ENCODE data around the gene CORT.

CORT gene

GRCh38 chr1:10479296-10479695, 29.5 kb downstream of the CORT start:
- no peak for DNase-seq

- DNase-seq: no peak
Measured at GRCh38 chr1:10480614-10481013, 30.8 kb downstream of the CORT start.

DNA sequence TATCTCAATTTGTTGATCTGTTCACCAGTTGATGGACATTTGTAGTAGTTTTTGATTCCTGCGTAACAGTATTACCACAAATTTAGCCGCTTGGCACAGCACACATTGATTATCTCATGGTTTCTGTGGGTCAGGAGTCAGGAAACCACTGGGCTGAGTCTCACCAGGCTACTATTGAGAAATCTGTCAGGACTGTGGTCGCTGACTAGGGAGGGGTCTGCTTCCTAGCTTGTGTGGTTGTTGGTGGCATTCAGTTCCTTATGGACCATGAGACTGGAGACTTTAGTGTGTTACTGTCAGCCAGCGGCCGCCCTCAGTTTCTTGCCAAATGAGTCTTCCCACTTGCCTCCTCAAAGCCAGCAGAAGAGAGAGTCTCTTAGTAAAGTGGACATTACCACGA, 34.7 kb downstream of the CORT start:
- no peak for DNase-seq

DNA sequence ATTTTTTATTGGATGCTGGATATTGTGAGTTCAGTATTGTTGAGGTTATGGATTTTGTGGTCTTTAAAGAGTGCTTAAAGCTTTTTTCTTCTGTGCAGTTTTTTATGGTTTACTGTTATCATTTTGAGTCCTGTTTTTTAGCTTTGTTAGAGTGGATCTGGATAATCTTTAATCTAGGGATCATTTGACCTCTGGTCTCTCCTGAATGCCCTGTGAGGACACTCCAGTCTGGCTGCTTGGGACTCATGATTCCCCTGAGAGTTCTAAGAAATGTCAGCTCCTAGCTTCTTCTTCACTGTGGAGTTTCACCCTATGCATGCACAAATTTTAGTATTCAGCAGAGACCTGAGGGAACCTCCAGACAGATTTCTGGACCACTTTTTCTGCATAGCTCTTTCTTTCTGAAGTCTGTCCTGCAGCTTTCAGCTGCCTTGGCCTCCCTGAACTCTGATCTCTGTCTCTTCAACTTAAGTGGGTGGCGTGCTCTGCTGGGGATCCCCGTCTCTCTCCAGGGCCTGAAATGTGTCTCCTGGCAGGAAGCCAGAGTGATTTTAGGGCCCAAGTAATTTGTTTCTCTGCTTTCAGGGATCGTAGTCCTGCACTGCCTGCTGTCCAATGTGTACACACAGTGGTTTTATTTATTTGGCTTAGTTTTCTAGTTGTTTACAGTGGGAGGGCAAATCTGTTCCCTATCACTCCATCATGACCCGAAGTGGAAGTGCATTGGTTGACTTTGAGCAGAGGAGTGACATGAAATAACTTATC, 39.6 kb downstream of the CORT start:
- DNase-seq: no peak

GRCh38 chr1:10490286-10490970, 40.6 kb downstream of the CORT start:
- DNase-seq: no peak

DNA sequence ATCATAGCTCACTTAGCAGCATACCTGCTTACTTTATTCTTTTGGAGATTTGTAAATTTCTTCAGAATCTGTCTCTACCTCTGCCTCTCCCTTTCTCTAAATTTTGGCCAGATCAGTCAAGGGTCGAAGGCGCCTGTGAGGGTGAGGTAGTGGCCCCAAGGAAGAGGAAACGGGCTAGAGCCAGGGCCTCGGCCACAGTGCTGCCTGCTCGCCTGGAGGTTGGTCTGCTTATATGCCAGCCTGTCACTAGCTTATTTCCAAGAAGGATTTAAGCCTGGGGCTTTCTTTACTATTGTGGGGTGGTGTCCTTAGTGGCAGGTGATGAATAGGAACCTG, 44.6 kb downstream of the CORT start:
- no peak for DNase-seq

GRCh38 chr1:10494754-10495474, 45.1 kb downstream of the CORT start:
- peak; percentile 67 for DNase-seq

DNA sequence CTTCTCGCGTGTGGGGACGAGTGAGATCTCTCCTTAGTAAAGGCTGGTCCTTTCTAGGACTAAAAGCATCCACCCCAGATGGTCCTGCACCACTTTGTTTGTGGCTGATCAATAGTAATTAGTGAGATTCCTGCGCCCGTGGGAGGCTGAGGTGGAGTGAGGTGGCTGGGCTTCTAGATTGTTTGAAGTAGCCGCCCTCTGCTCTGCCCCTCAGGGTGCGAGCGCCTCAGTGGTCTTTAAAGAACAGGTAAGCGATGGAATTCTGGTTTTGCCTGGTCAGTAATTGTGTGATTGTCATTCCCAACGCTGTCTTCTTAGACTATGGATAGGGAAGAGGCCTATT, 45.6 kb downstream of the CORT start:
- DNase-seq: no peak

DNA sequence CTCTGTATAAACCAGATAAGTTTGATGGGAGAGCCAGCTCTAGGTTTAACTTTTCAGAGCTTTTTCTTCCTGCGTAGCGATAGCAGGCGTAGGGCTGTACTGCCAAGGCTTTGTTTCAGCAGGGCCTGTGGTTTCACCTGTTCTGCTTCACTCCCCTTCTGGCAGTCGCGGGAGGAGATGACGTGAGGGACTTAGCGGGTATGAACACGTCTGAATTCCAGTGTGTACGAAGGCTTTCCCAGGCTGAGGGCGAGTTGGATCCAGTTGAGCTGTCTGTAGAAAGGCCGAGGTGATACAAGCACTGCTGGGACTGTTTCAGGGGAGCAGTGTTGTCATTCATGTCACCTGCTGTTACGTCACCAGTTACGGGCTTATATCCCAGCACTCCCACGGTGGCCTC, 46.1 kb downstream of the CORT start:
- DNase-seq: no peak

DNA sequence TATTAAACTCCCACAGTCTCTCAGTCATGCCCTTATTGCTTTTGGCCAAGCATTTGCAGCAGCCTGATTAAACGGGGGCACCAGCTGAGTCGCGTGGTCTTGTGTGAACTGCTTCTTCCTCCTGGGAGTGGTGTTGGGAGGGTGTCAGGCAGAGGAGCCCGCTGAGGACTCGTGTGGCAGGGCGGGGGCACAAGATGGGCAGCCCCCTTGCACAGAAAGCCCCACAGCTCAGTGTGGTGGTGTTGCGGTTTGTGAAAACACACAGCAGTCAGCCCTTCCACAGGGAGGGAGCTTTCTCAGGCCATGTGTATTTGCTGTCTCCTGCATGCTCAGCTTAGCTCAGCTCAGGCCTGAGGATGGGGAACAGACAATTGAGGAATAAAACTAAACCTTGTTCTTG, 47.3 kb downstream of the CORT start:
- DNase-seq: no peak

DNA sequence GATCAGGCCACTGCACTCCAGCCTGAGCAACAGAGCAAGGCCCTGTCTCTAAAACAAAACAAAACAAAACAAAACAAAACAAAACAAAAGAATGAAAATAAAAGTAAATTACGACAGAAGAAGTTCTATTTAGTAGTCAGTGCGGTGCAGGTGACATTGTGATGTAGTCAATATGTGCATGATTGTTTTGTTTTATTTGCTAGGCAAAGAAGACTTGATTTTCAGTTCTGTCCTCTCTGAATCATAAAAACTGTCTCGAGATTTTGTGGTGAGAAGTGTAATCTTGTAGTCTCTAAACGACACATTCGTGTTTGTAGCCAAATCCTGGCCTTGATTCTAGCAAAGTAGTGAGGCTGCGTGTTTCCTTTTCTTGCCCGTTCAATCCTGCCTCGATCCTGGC, 48.4 kb downstream of the CORT start:
- no peak for DNase-seq

Data from central memory CD4-positive, alpha-beta T cell (primary cell).